Loucy (cell line): ENCODE data around the gene BIK.

Experiments used
- H2AFZ ChIP-seq: fragments of 200-600 bp; sonication (generic); 2 replicates; pipeline ENCODE4 v1.6.0; 2016; ENCODE audit warnings: antibody characterized with exemption, mild to moderate bottlenecking, low read length, moderate library complexity
- H3F3A ChIP-seq: fragments of 200-600 bp; 2 replicates; pipeline ENCODE4 v1.6.0; 2016; ENCODE audit warnings: antibody characterized with exemption, low read depth, mild to moderate bottlenecking
- H3K27me3 ChIP-seq: fragments of 200-600 bp; sonication (generic); 2 replicates; pipeline ENCODE4 v1.6.1; 2014; ENCODE audit warnings: low read length, mild to moderate bottlenecking; ENCODE audit not compliant: insufficient read depth, poor library complexity, severe bottlenecking
- H3K36me3 ChIP-seq: fragments of 200-600 bp; sonication (generic); 2 replicates; pipeline ENCODE4 v1.6.1; 2016; ENCODE audit warnings: low read length; ENCODE audit not compliant: insufficient read depth
- H3K4me1 ChIP-seq: fragments of 200-600 bp; sonication (generic); 2 replicates; pipeline ENCODE4 v1.5.1; 2014; ENCODE audit warnings: low read length, mild to moderate bottlenecking; ENCODE audit not compliant: insufficient read depth, poor library complexity, severe bottlenecking
- H3K4me2 ChIP-seq: fragments of 200-600 bp; sonication (generic); 2 replicates; pipeline ENCODE4 v1.6.0; 2014; ENCODE audit warnings: antibody characterized with exemption, low read length, low read depth, mild to moderate bottlenecking; ENCODE audit not compliant: poor library complexity, severe bottlenecking
- H3K4me3 ChIP-seq: fragments of 200-600 bp; sonication (generic); 2 replicates; pipeline ENCODE4 v1.5.1; 2014; ENCODE audit warnings: low read length, mild to moderate bottlenecking, mixed read lengths; ENCODE audit not compliant: poor library complexity, severe bottlenecking
- H3K79me2 ChIP-seq: fragments of 200-600 bp; sonication (generic); 2 replicates; pipeline ENCODE4 v1.6.1; 2014; ENCODE audit warnings: low read length; ENCODE audit not compliant: insufficient read depth
- H3K9ac ChIP-seq: fragments of 200-600 bp; sonication (generic); 2 replicates; pipeline ENCODE4 v1.6.0; 2014; ENCODE audit warnings: mild to moderate bottlenecking, low read depth, low read length, moderate library complexity; ENCODE audit not compliant: poor library complexity, severe bottlenecking
- H3K9me2 ChIP-seq: fragments of 200-600 bp; sonication (generic); replicated peaks from 2 replicates; pipeline ENCODE4 v1.6.1; 2016; ENCODE audit warnings: low read depth, low read length, mixed read lengths
- H3K9me3 ChIP-seq: fragments of 200-600 bp; sonication (generic); 2 replicates; pipeline ENCODE4 v1.6.1; 2014; ENCODE audit warnings: mild to moderate bottlenecking, antibody characterized with exemption, low read length, low read depth; ENCODE audit not compliant: insufficient read depth
- H4K20me1 ChIP-seq: fragments of 200-600 bp; sonication (generic); 2 replicates; pipeline ENCODE4 v1.6.0; 2014; ENCODE audit warnings: antibody characterized with exemption, low read length, mild to moderate bottlenecking; ENCODE audit not compliant: insufficient read depth, poor library complexity, severe bottlenecking
- EZH2phosphoT487 ChIP-seq: fragments of 200-600 bp; IDR thresholded peaks from 2 replicates; pipeline ENCODE4 v1.6.1; 2018; ENCODE audit warnings: antibody characterized with exemption, mild to moderate bottlenecking, moderate library complexity, borderline replicate concordance
- TF ChIP-seq, protein P1 (sequence below): fragments of 200-600 bp; sonication (generic); conservative IDR thresholded peaks from 2 replicates; pipeline ENCODE4 v1.5.1; 2014; ENCODE audit warnings: mild to moderate bottlenecking, antibody characterized with exemption, low read length

BIK gene

DNA sequence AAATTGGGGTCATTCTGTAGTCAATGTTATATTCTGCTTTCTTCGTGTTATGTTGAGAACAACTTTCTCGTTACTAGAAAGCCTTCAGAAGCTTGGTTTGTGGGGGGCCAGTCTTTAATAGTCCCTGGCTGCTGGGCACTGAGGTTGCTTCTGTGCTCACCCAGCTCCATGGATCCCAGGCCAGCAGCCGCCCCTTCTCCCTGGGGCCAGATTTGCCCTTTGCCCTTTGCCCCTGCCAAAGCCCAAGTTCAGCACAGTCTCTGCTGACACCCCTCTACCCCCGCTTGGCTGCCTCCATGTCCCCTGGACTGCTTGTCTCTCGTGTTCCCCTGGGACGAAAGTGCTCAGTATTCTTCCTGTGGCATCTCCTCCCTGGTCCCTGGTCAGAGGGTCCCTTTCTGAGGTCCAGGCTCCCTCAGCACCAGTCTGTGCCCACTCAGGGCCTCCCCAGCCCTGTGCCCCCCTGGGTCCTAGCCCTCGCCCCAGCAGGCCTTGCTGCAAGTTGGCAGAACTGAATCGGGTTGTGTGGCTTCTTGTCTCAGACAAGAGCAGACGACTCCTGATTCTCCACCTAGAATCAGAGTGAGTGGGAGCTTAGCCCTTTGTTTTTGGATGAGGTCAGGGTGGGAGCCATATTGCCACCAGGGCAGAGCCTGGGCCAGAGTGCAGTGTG lies 47.5 kb downstream of the BIK start:
- Histone ChIP-seq H3K9me3 (no peaks in the 10 kb centered on the region), H3K9ac (no peak overlapping the region), H3K9me2 (no peaks in the 10 kb centered on the region), H3F3A (no peaks in the 10 kb centered on the region), H3K4me1 (peaks cover 10% of the 10 kb centered on the region), H3K4me2 (no peak overlapping the region), H3K4me3 (no peak overlapping the region), H2AFZ (no peak overlapping the region), H4K20me1 (no peaks in the 10 kb centered on the region), H3K79me2 (peaks cover 10% of the 10 kb centered on the region; the same call in 1 of the 2 replicates), H3K36me3 (peaks cover 3% of the 10 kb centered on the region; the same call in 1 of the 2 replicates), H3K27me3 (no peaks in the 10 kb centered on the region)
- TF ChIP-seq, protein P1, sequence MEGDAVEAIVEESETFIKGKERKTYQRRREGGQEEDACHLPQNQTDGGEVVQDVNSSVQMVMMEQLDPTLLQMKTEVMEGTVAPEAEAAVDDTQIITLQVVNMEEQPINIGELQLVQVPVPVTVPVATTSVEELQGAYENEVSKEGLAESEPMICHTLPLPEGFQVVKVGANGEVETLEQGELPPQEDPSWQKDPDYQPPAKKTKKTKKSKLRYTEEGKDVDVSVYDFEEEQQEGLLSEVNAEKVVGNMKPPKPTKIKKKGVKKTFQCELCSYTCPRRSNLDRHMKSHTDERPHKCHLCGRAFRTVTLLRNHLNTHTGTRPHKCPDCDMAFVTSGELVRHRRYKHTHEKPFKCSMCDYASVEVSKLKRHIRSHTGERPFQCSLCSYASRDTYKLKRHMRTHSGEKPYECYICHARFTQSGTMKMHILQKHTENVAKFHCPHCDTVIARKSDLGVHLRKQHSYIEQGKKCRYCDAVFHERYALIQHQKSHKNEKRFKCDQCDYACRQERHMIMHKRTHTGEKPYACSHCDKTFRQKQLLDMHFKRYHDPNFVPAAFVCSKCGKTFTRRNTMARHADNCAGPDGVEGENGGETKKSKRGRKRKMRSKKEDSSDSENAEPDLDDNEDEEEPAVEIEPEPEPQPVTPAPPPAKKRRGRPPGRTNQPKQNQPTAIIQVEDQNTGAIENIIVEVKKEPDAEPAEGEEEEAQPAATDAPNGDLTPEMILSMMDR, result no peak
- no peak for TF ChIP-seq EZH2phosphoT487

DNA sequence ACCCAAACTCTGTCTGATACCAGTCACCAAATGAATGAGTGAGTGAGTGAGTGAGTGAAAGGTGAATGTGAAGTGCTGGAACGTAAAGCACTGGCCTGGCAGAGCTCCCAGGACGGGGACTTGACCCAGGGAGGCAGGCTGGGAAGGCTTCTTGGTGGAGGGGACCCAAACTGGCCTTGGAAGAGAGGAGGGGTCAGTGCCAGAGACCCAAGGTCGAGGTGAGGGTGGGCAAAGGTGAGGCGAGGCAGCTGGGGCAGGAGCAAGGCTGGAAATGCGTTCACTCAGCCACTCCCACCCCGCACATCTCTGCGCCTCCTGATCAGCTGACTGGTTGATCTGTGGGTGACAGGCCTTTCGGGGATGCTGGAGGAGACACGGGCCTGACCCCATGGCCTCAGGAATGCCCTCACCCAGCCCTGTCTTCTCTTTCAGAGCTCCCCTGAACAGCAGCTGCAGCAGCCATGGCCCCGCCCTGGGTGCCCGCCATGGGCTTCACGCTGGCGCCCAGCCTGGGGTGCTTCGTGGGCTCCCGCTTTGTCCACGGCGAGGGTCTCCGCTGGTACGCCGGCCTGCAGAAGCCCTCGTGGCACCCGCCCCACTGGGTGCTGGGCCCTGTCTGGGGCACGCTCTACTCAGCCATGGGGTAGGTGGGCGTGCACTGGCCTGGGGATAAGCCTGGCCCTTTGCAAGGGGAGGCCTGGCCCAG lies 48.4 kb downstream of the BIK start:
- H4K20me1 ChIP-seq, result no peaks in the 10 kb centered on the region
- H3K4me1 ChIP-seq, result peaks cover 10% of the 10 kb centered on the region
- H3K4me3 ChIP-seq, result no peak overlapping the region
- TF ChIP-seq, protein P1, result no peak
- TF ChIP-seq EZH2phosphoT487, result no peak
- peaks cover 6% of the 10 kb centered on the region; the same call in 1 of the 2 replicates for H3K79me2 ChIP-seq
- no peaks in the 10 kb centered on the region for H3K9me3 ChIP-seq
- no peaks in the 10 kb centered on the region for H3K9me2 ChIP-seq
- no peak overlapping the region for H3K4me2 ChIP-seq
- H3K27me3 ChIP-seq, result no peaks in the 10 kb centered on the region
- H2AFZ ChIP-seq, result no peak overlapping the region
- no peaks in the 10 kb centered on the region for H3F3A ChIP-seq
- peaks cover 3% of the 10 kb centered on the region; the same call in 1 of the 2 replicates for H3K36me3 ChIP-seq
- H3K9ac ChIP-seq, result no peak overlapping the region

DNA sequence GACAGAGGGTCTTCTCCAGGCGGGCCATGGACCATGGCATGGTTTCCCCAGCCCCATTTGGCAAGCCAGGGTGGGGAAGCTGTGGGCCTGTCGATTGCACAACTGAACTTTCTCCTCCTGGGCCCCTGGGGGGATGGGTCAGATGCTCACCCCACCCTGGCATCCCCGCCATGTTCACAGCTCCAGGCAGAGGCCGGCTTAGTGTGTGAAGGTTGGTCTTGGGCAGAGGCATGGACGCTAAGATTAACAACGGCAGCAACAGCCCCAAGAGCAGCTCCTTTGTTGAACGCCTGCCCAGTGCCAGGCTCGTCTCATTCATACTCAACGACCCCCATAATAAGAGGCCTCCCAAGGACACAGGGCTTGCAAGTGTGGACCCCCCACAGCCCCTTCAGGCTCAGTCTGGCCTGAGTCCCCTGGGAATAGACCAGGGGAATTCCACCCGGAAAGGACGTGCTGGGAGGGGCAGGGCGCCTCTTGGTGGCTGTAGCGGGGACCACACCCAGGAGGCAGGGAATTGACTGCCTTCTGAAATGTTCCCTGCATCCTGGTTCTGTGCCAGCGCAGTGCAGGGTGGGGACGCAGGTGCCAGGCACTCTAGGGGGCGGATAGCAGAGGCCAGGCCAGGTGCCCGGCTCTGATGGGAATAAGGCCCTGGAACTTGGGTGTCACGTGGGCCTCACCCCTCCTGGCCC lies 49.1 kb downstream of the BIK start:
- Histone ChIP-seq H3K36me3 (peaks cover 3% of the 10 kb centered on the region; the same call in 1 of the 2 replicates), H3K27me3 (no peaks in the 10 kb centered on the region), H3K4me1 (peaks cover 10% of the 10 kb centered on the region), H4K20me1 (no peaks in the 10 kb centered on the region), H3K9me2 (no peaks in the 10 kb centered on the region), H3K4me2 (no peak overlapping the region), H3K79me2 (peaks cover 4% of the 10 kb centered on the region; the same call in 1 of the 2 replicates), H3K9me3 (no peaks in the 10 kb centered on the region), H3K9ac (no peak overlapping the region), H3F3A (no peaks in the 10 kb centered on the region), H3K4me3 (no peak overlapping the region), H2AFZ (no peak overlapping the region)
- TF ChIP-seq, protein P1, result peak; percentile 46
- no peak for TF ChIP-seq EZH2phosphoT487
